PC-3 (cell line): Measurements from ENCODE around the gene TMEM11. TPM values are rescaled to one million over a fixed set of nuclear protein-coding genes. Genes with fewer than 3 reads are reported as not detected.

Experiments
- ATAC-seq: fragments of 200-7000 bp; cut with Tn5 transposase; 2 replicates; pipeline ENCODE4 v1.9.1; 2020; ENCODE audit warnings: mild to moderate bottlenecking, moderate library complexity
- BruUV-seq: library from RNA; stranded (reverse); fragments of 400-500 nt; replicated peaks from 2 replicates; lab custom pipeline; 2021; lab: Mats Ljungman, UMichigan
- CTCF ChIA-PET: fragments of 300-600 bp; sonication (Branson Sonifier 250); formaldehyde crosslinking; loops from one replicate; lab custom pipeline; 2022; ENCODE audit warnings: antibody characterized with exemption; lab: Charles Lee
- POLR2A ChIA-PET: fragments of 300-600 bp; sonication (Branson Sonifier 250); formaldehyde crosslinking; loops from one replicate; lab custom pipeline; 2022; ENCODE audit warnings: antibody characterized with exemption; ENCODE audit not compliant: unreplicated experiment; lab: Charles Lee
- DNase-seq: peaks from one replicate; pipeline ENCODE4 v3.0.0-alpha.2; 2015
- H2AFZ ChIP-seq: fragments of 300-600 bp; sonication (generic); 2 replicates; pipeline ENCODE4 v1.6.0; 2016; ENCODE audit warnings: antibody characterized with exemption, low read length
- H3F3A ChIP-seq: fragments of 300-600 bp; sonication (generic); one replicate; pipeline ENCODE4 v1.6.0; 2017; ENCODE audit warnings: antibody characterized with exemption, low read length, control low read depth, mild to moderate bottlenecking; ENCODE audit not compliant: unreplicated experiment
- H3K27ac ChIP-seq: fragments of 300-600 bp; sonication (generic); 2 replicates; pipeline ENCODE4 v1.5.1; 2016; ENCODE audit warnings: mild to moderate bottlenecking, low read length
- H3K27me3 ChIP-seq: fragments of 300-600 bp; sonication (generic); 2 replicates; pipeline ENCODE4 v1.6.1; 2016; ENCODE audit warnings: low read length, mixed read lengths
- H3K36me3 ChIP-seq: fragments of 300-600 bp; sonication (generic); 2 replicates; pipeline ENCODE4 v1.6.1; 2016; ENCODE audit warnings: low read depth, mixed run types, low read length, mixed read lengths
- H3K4me1 ChIP-seq: fragments of 300-600 bp; sonication (generic); 2 replicates; pipeline ENCODE4 v1.5.1; 2016; ENCODE audit warnings: low read length; ENCODE audit not compliant: insufficient read depth
- H3K4me2 ChIP-seq: fragments of 300-600 bp; sonication (generic); 2 replicates; pipeline ENCODE4 v1.6.0; 2016; ENCODE audit warnings: low read length
- H3K4me3 ChIP-seq: fragments of 300-600 bp; sonication (generic); 2 replicates; pipeline ENCODE4 v1.5.1; 2016; ENCODE audit warnings: mild to moderate bottlenecking, low read length, mixed read lengths
- H3K79me2 ChIP-seq: fragments of 300-600 bp; sonication (generic); 2 replicates; pipeline ENCODE4 v1.6.1; 2017; ENCODE audit warnings: low read length, mixed read lengths
- H3K9ac ChIP-seq: fragments of 300-600 bp; sonication (generic); 2 replicates; pipeline ENCODE4 v1.6.0; 2016; ENCODE audit warnings: mild to moderate bottlenecking, low read length
- H3K9me2 ChIP-seq: fragments of 300-600 bp; sonication (generic); replicated peaks from 2 replicates; pipeline ENCODE4 v1.6.1; 2016; ENCODE audit warnings: mixed run types, low read length, mixed read lengths
- H3K9me3 ChIP-seq: fragments of 300-600 bp; sonication (generic); 2 replicates; pipeline ENCODE4 v1.6.1; 2016; ENCODE audit warnings: low read length, mixed read lengths
- H4K20me1 ChIP-seq: fragments of 300-600 bp; sonication (generic); 2 replicates; pipeline ENCODE4 v1.6.1; 2016; ENCODE audit warnings: low read length, mixed read lengths
- EZH2 ChIP-seq: fragments of 300-600 bp; sonication (generic); IDR thresholded peaks from one replicate; pipeline ENCODE4 v1.6.1; 2017; ENCODE audit warnings: antibody characterized with exemption, mild to moderate bottlenecking, low read length; ENCODE audit not compliant: unreplicated experiment
- EZH2phosphoT487 ChIP-seq: fragments of 300-600 bp; sonication (generic); IDR thresholded peaks from 2 replicates; pipeline ENCODE4 v1.6.1; 2018; ENCODE audit warnings: mild to moderate bottlenecking, antibody characterized with exemption, low read length, borderline replicate concordance
- intact Hi-C: fragments of 100-400 bp; cut with micrococcal nuclease; formaldehyde crosslinking; loops from 2 replicates; pipeline ENCODE4 v1.9.0; 2023
- total RNA-seq: library from RNA; depleted of rRNA; stranded (reverse); fragments of >200 nt; gene quantifications from 2 replicates; pipeline ENCODE4 v1.2.3, GENCODE V29; 2014
- TF ChIP-seq, protein P1 (sequence below): fragments of 300-600 bp; sonication (generic); conservative IDR thresholded peaks from 2 replicates; pipeline ENCODE4 v1.5.1; 2017; ENCODE audit warnings: antibody characterized with exemption, low read depth, mild to moderate bottlenecking, low read length

TMEM11 gene
- total RNA-seq, 1 experiment from 2014 or later = 70.8 TPM

- ChIA-PET CTCF (no interaction called here), POLR2A (no interaction called here)
- Histone ChIP-seq H3K27ac (no peak overlapping the region), H3K9me3 (no peaks in the 10 kb centered on the region), H3K4me3 (no peak overlapping the region), H3K4me1 (no peaks in the 10 kb centered on the region), H3K27me3 (no peaks in the 10 kb centered on the region), H3K36me3 (peaks cover 12% of the 10 kb centered on the region), H4K20me1 (no peaks in the 10 kb centered on the region), H3F3A (no peaks in the 10 kb centered on the region), H3K4me2 (no peak overlapping the region), H3K9ac (no peak overlapping the region), H3K79me2 (no peaks in the 10 kb centered on the region), H2AFZ (no peak overlapping the region), H3K9me2 (no peaks in the 10 kb centered on the region)
- intact Hi-C loops = no loop called here
- DNase-seq = no peak
- BruUV-seq = no TSS peak
- no peak for ATAC-seq
- no peak for TF ChIP-seq EZH2
- TF ChIP-seq, protein P1, sequence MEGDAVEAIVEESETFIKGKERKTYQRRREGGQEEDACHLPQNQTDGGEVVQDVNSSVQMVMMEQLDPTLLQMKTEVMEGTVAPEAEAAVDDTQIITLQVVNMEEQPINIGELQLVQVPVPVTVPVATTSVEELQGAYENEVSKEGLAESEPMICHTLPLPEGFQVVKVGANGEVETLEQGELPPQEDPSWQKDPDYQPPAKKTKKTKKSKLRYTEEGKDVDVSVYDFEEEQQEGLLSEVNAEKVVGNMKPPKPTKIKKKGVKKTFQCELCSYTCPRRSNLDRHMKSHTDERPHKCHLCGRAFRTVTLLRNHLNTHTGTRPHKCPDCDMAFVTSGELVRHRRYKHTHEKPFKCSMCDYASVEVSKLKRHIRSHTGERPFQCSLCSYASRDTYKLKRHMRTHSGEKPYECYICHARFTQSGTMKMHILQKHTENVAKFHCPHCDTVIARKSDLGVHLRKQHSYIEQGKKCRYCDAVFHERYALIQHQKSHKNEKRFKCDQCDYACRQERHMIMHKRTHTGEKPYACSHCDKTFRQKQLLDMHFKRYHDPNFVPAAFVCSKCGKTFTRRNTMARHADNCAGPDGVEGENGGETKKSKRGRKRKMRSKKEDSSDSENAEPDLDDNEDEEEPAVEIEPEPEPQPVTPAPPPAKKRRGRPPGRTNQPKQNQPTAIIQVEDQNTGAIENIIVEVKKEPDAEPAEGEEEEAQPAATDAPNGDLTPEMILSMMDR = no peak
- TF ChIP-seq EZH2phosphoT487 = no peak
Measured at GRCh38 chr17:21176773-21177395, 37.1 kb downstream of the TMEM11 start.

GRCh38 chr17:21174713-21175112 is 39.2 kb downstream of the TMEM11 start:
- no peak overlapping the region for H2AFZ ChIP-seq
- H3K4me2 ChIP-seq = no peak overlapping the region
- H4K20me1 ChIP-seq = no peaks in the 10 kb centered on the region
- no TSS peak for BruUV-seq
- no peak overlapping the region for H3K27ac ChIP-seq
- CTCF ChIA-PET = no interaction called here
- TF ChIP-seq EZH2phosphoT487 (no peak), EZH2 (no peak)
- TF ChIP-seq, protein P1 = no peak
- H3K9ac ChIP-seq = no peak overlapping the region
- peaks cover 12% of the 10 kb centered on the region for H3K36me3 ChIP-seq
- no peaks in the 10 kb centered on the region for H3K9me3 ChIP-seq
- POLR2A ChIA-PET = no interaction called here
- H3K79me2 ChIP-seq = no peaks in the 10 kb centered on the region
- no peak for DNase-seq
- no peaks in the 10 kb centered on the region for H3K27me3 ChIP-seq
- no peaks in the 10 kb centered on the region for H3F3A ChIP-seq
- H3K4me3 ChIP-seq = no peak overlapping the region
- ATAC-seq = no peak
- H3K9me2 ChIP-seq = no peaks in the 10 kb centered on the region
- intact Hi-C loops = no loop called here
- no peaks in the 10 kb centered on the region for H3K4me1 ChIP-seq

- no peaks in the 10 kb centered on the region for H4K20me1 ChIP-seq
- ATAC-seq (no peak), DNase-seq (no peak)
- H3K36me3 ChIP-seq = peaks cover 12% of the 10 kb centered on the region
- H3F3A ChIP-seq = no peaks in the 10 kb centered on the region
- H3K4me3 ChIP-seq = no peak overlapping the region
- no peak overlapping the region for H3K27ac ChIP-seq
- no TSS peak for BruUV-seq
- no peak for TF ChIP-seq EZH2phosphoT487
- TF ChIP-seq EZH2 = no peak
- TF ChIP-seq, protein P1 = no peak
- H3K4me1 ChIP-seq = no peaks in the 10 kb centered on the region
- CTCF ChIA-PET = no interaction called here
- POLR2A ChIA-PET = no interaction called here
- no peaks in the 10 kb centered on the region for H3K27me3 ChIP-seq
- H3K9me3 ChIP-seq = no peaks in the 10 kb centered on the region
- H3K4me2 ChIP-seq = no peak overlapping the region
- no peak overlapping the region for H2AFZ ChIP-seq
- intact Hi-C loops = no loop called here
- no peaks in the 10 kb centered on the region for H3K9me2 ChIP-seq
- no peak overlapping the region for H3K9ac ChIP-seq
- H3K79me2 ChIP-seq = no peaks in the 10 kb centered on the region
Measured at GRCh38 chr17:21174186-21174585, 39.8 kb downstream of the TMEM11 start.
